HepG2 (cell line): ENCODE results near the gene LMAN1L. TPM values are rescaled to one million over a fixed set of nuclear protein-coding genes. Genes with fewer than 3 reads are reported as not detected.

Experiments
- BRF2 ChIP-seq: sonication (generic); formaldehyde crosslinking; IDR thresholded peaks from 2 replicates; pipeline ENCODE4 v1.8.1; 2022; ENCODE audit warnings: mild to moderate bottlenecking, missing genetic modification reagents
- CSRNP1 ChIP-seq: sonication (generic); formaldehyde crosslinking; IDR thresholded peaks from 2 replicates; pipeline ENCODE4 v1.8.1; 2023; ENCODE audit warnings: mild to moderate bottlenecking, missing genetic modification reagents
- DMTF1 ChIP-seq: sonication (generic); formaldehyde crosslinking; IDR thresholded peaks from 2 replicates; pipeline ENCODE4 v1.4.0; 2020; ENCODE audit warnings: mild to moderate bottlenecking, missing genetic modification reagents
- FOXP4 ChIP-seq: sonication (generic); formaldehyde crosslinking; IDR thresholded peaks from 2 replicates; pipeline ENCODE4 v1.4.0; 2020; ENCODE audit warnings: missing genetic modification reagents
- GABPA ChIP-seq, 2 experiments: IDR thresholded peaks; 2 replicates each; pipeline ENCODE4 v1.6.1; 2011 to 2016; ENCODE audit warnings: low read depth in 2 of 2, low read length in 1 of 2, missing biosample characterization in 1 of 2, missing genetic modification characterization in 1 of 2
- HNF1A ChIP-seq, 2 experiments: sonication (generic) in 1 of 2; formaldehyde crosslinking in 1 of 2; IDR thresholded peaks; 2 replicates each; pipeline versions ENCODE4 v1.4.0 to v1.6.1; 2016 to 2020; ENCODE audit warnings: borderline replicate concordance in 1 of 2, low read depth in 1 of 2, mild to moderate bottlenecking in 1 of 2, missing genetic modification reagents in 1 of 2
- RAD21 ChIP-seq: fragments of 450-650 bp; formaldehyde crosslinking; IDR thresholded peaks from 2 replicates; pipeline ENCODE4 v1.5.0; 2020; ENCODE audit warnings: mild to moderate bottlenecking
- YEATS4 ChIP-seq: sonication (generic); formaldehyde crosslinking; IDR thresholded peaks from 2 replicates; pipeline ENCODE4 v1.4.0; 2020; ENCODE audit warnings: missing genetic modification reagents, borderline replicate concordance
- ZBTB1 ChIP-seq: sonication (generic); formaldehyde crosslinking; IDR thresholded peaks from 2 replicates; pipeline ENCODE4 v1.4.0; 2020; ENCODE audit warnings: missing genetic modification reagents, borderline replicate concordance
- ZFP62 ChIP-seq: sonication (generic); formaldehyde crosslinking; IDR thresholded peaks from 2 replicates; pipeline ENCODE4 v1.4.0; 2020; ENCODE audit warnings: missing genetic modification reagents
- ZNF513 ChIP-seq: sonication (generic); formaldehyde crosslinking; conservative IDR thresholded peaks from 2 replicates; pipeline ENCODE4 v1.5.0; 2020; ENCODE audit warnings: missing genetic modification reagents
- ZNF678 ChIP-seq: sonication (generic); formaldehyde crosslinking; IDR thresholded peaks from 2 replicates; pipeline ENCODE4 v1.4.0; 2020; ENCODE audit warnings: mild to moderate bottlenecking, missing genetic modification reagents
- ZNF790 ChIP-seq: sonication (generic); formaldehyde crosslinking; IDR thresholded peaks from 2 replicates; pipeline ENCODE4 v1.8.0; 2022; ENCODE audit warnings: missing genetic modification reagents, mild to moderate bottlenecking, borderline replicate concordance
- polyA plus RNA-seq, 8 experiments: library from polyadenylated mRNA; depleted of rRNA in 3 of 8; stranded (reverse) in 7 of 8; unstranded in 1 of 8; fragments of >200 nt; fragmentation: Illumina TruSeq in 4 of 8; extraction: Trizol in 4 of 8; gene quantifications; 2 replicates each; pipeline versions ENCODE4 v1.2.1 to v1.2.3, GENCODE V29; 2011 to 2016; ENCODE audit warnings: low read depth in 4 of 8, missing spikeins in 1 of 8, mixed read lengths in 1 of 8; ENCODE audit not compliant: insufficient read depth in 1 of 8
- total RNA-seq, 5 experiments: library from RNA; depleted of rRNA; stranded (reverse); fragments of >200 nt; fragmentation: Illumina TruSeq; extraction: Trizol; gene quantifications; 2 replicates each; pipeline ENCODE4 v1.2.3, GENCODE V29; 2016; ENCODE audit warnings: low read depth in 1 of 5

LMAN1L gene
- total and polyA plus RNA-seq, 2 of the 13 experiments (the other 11 are each of a cell fraction or from before 2014, with no cell fraction given): not detected

GRCh38 chr15:74842581-74843444, 30.2 kb downstream of the LMAN1L start, which contains the start of gene ULK3 (continued):
- TF ChIP-seq ZNF678 (CRISPR knock-in tag) (peak; percentile 16; the same call in 1 of the 2 replicates), FOXP4 (CRISPR knock-in tag) (no peak), YEATS4 (CRISPR knock-in tag) (peak; percentile 76), ZBTB1 (CRISPR knock-in tag) (no peak), CSRNP1 (CRISPR knock-in tag) (peak; percentile 87), ZFP62 (no peak), RAD21 (CRISPR knock-in tag) (peak; percentile 77), GABPA (IDR thresholded peaks at IDR 0.05; ENCODE audit: low read depth, low read length) (peak; percentile 58), GABPA (CRISPR knock-in tag; IDR thresholded peaks at IDR 0.05; ENCODE audit: low read depth) (no peak), BRF2 (CRISPR knock-in tag) (peak; percentile 77; the same call in 1 of the 2 replicates), HNF1A (IDR thresholded peaks at IDR 0.05; ENCODE audit: low read depth) (no peak), HNF1A (CRISPR knock-in tag; IDR thresholded peaks at IDR 0.05; ENCODE audit: borderline replicate concordance) (0 out of 2 replicates have a peak, but pooled peaks have one; percentile 7), DMTF1 (CRISPR knock-in tag) (no peak), ZNF513 (CRISPR knock-in tag) (no peak), ZNF790 (no peak)
